NOMO-1 treated with dmso at 0.1 percent for 144 hours (cell line): ENCODE measurements around the gene HS3ST3A1.

Experiments
- DNase-seq: peaks from one replicate; lab custom pipeline; 2025; ENCODE audit not compliant: unreplicated experiment; lab: John Stamatoyannopoulos, UW

The HS3ST3A1 gene

DNA sequence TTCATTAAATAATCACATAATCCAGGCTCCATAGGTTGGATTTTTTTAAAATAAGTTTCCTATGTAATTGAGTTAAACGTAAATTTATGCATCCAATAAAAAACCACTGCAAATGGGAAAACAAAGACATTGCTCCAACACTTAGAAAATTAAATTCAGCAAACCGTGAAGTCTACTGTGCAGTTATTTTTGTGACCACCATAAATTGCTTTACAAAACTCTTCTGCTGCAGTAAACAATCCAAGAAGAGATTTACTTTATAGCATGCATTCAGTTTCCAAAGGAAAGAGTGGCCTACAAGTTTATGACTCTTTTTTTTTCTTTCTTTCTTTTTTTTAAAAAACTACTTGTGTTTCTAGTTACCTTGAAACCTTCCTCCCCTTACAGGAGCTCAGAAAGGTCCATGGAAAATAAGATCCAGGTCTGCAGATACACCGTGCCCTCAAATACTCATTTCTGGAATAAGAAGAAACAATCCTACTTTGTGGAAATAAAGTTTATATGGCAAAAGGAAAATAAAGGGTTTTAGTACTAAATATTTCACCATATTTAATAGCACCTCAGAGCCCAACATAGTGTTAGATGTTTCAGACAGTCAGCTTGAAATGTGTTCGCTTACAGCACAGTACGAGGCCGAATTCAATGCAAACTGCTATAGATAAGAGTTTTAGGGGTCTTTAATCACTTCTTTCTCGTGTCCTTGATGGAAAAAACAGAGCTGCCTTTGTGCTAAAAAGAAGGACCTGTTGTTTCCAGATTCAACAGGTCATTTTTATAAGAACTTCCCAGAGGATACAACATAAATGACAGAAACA, 3.2 kb downstream of the HS3ST3A1 start:
- DNase-seq: no peak

- no peak for DNase-seq
These were observed 3.9 kb downstream of the HS3ST3A1 start for GRCh38 chr17:13597723-13598347.

GRCh38 chr17:13596241-13596923, 5.3 kb downstream of the HS3ST3A1 start:
- no peak for DNase-seq

- DNase-seq: no peak
These were observed 6.2 kb downstream of the HS3ST3A1 start for GRCh38 chr17:13595599-13595899.

- peak; percentile 65 for DNase-seq
These were observed 6.7 kb downstream of the HS3ST3A1 start for GRCh38 chr17:13594762-13595598.

GRCh38 chr17:13594310-13594709, 7.4 kb downstream of the HS3ST3A1 start:
- DNase-seq: no peak

- no peak for DNase-seq
These were observed 8.0 kb downstream of the HS3ST3A1 start for GRCh38 chr17:13593757-13594156.

DNA sequence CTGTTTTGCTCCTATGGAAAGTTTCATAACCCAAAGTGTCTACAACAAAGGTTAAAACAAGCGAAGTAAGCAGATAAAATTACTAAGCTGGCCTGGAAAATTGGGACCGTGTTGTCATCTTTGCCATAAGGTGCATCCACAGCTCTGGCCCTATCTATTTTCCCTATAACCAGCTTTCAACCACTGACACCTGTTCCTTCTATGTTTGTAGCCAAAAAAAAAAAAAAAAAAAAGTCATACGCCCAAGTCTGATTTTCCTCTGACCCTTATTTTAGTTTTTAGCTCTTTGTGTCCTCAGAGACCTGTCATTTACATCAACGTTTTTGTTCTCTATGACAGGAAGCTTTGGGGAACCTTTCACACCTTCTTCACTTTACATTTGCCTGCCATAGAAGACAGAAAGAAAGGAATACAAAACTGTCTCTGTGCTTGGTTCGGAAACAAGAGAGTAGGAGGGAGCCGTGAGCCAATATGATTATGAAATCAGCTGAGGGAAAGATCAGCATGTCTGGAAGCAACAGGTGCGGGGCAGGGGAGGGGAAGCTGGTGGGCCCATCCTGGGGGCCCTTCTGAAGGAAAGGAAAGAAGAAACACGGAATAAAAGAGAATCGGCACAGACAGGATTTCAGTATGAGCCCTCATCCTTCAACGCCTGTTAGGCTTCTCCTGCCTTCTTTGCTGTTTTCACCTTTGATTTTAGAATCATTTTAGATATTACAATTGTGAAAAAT, 8.5 kb downstream of the HS3ST3A1 start:
- DNase-seq: no peak

DNA sequence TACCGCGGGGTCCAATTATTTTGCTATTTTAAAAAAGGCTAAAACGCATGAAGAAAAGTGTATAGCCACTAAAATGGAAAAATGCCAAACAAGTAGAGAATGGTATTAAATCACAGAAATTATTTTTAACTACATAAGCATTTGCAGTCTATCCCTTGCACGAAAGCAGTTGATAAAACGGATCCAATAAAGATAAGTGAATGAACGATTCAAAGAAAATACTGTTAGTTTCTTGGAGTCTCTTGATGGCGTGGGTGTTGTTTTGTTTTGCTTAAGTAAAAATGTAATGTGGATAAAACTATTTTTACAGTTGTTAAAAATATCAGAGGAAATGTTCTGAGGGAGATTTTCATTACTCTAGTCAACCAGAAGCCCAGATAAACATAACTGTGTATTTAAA, 9.3 kb downstream of the HS3ST3A1 start:
- no peak for DNase-seq

DNA sequence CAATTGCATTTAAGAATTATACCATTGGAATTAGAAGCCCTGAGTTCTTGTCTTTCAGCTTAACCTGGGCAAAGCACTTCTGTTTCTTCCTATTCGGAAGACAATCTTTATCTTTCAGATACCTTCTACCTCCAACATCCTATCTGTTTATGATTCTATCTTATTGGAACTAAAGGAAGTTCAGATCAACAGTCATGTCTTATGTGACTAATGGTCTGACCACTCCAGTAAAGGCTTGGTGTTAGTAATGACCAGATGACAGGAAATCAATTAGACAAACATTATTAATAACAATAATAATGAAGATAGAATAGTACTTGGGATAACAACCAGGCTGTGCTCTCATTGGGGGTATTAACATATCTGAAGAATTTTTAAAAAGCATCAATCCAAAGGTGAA, 11.3 kb downstream of the HS3ST3A1 start:
- no peak for DNase-seq

- DNase-seq: no peak
These were observed 12.1 kb downstream of the HS3ST3A1 start for GRCh38 chr17:13589658-13590057.

- no peak for DNase-seq
These were observed 14.0 kb downstream of the HS3ST3A1 start for GRCh38 chr17:13587487-13588338.

DNA sequence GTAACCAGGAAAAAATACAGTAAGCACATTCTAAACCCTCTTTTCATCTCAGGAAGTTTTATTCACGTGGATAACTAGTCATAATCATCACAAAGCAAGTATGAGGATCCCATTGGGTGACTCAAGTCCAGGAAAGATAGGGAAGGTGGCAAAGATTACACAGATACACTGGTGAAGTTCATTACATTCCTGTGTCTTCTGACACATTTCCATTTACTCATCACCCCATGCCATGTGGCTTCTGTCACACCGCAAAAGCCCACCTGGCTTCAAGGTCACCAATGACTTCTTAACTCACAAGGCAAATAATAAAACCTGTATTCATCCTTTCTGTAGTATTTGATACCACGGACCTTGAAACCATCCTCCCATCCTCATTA, 17.0 kb downstream of the HS3ST3A1 start:
- no peak for DNase-seq

DNA sequence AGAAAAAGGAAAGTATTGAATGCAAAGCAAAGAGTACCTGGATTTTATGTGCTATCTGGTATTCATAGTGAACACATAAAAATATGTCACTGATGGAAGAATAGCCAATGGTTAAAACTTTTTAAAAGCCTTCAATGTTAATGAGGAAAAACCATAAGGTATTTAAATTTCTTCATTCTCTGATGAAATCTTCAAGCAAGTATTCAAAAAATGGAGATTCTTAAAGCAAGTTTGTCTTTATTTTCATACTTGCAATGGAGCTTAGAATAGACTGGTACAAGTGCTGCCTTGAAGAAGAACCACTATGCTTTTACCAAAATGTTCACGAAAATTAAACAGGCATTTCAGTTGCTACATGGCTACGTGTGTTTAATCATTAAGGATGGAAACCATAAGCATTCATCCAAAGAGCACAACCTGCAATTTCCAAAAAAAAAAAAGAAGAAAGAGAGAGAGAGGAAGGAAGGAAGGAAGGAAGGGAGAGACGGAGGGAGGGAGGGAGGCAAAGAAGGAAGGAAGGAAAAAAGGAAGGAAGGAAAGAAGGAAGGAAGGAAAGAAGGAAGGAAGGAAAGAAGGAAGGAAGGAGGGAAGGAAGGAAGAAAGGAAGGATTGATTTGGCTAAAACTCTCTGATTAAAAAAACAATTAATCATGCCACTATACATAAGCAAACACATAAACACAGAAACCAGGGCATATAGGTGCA, 17.6 kb downstream of the HS3ST3A1 start:
- no peak for DNase-seq

DNA sequence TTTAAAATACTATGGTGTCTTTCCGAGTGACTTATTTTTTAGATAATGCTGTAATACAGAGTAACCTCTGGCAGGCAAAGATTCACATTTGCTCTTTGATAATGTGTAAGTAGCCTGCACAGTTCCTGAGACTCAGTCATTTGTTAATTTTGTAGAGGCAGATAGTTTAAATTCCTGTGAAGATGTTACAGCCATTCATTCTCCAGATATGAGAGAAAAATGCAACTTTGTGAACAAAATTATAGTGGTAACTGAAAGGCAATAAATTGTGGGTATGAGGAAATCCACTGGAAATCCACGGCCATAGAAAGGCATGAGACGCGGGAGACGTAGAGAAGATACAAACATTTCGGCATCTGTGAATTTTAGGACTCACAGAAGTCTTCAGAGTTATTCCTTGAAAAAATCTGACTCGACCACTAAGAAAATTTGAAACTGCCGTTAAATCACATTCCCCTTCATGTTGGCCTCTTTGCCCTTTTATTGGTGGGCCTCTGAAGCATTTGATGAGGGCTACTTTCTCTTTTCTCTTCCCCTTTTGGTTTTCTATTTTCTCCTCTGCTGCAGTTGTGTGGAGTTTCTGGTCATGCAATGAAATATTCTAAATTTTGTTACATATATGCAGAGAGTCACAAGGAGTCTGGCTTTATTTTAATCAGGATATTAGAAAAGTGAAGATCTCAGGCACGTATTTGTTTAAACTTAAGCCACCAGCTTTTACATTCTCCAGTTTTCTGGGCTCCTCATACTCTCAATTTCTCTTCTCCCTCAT, 18.8 kb downstream of the HS3ST3A1 start:
- peak; percentile 30 for DNase-seq

DNA sequence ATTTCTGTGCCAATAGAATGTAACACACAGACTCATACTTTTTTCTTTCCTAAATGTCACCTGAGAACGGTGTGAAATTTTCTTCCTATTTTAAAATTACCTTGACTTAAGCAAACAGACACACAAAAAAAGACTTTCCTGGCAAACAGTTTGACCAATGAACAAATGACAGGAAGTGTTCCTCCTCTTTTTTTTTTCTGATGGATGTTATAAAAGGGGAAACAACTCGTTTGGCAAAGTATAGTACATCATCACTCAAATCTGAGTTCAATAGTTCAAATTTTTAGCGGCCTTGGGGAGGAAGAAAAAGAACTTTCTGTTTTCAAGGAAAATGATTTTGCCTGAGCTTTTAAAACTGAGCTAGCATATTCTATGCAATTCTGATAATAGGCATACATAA, 19.8 kb downstream of the HS3ST3A1 start:
- DNase-seq: peak; percentile 29

DNA sequence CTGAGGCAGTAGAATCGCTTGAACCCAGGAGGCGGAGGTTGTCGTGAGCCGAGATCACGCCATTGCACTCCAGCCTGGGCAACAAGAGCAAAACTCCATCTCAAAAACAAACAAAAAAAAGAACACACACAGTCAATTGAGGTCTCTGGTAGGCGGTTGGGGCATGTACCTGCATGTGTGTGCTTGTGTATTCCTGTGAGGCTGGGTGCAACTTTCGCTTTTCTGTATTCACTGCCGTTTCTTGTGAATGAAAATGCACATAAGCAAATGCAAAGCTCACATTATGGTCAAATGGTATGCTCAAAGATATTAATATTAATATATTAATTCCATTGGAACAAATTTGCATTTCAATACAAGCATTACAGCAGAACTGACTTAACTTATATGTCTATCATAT, 20.9 kb downstream of the HS3ST3A1 start:
- no peak for DNase-seq
